SK-N-SH (cell line): Measurements from ENCODE around the gene LAMA4. TPM values are rescaled to one million over a fixed set of nuclear protein-coding genes. Genes with fewer than 3 reads are reported as not detected.
A peak's percentile ranks its signal among the peaks of the same experiment; 100 is the strongest.

Experiments
- CTCF ChIA-PET: fragments of 300-600, 350-600 bp; formaldehyde crosslinking; extraction: SDS; loops from one replicate; lab custom pipeline; 2021; lab: Yijun Ruan, JAX
- POLR2A ChIA-PET: fragments of 350-600 bp; sonication (Branson Sonifier 250); formaldehyde crosslinking; extraction: SDS; loops from one replicate; lab custom pipeline; 2020; ENCODE audit warnings: antibody characterized with exemption, inconsistent platforms; lab: Yijun Ruan, JAX
- DNase-seq: peaks from one replicate; pipeline ENCODE4 v3.0.0; 2012
- H2AFZ ChIP-seq: fragments of 200-600 bp; sonication (generic); 2 replicates; pipeline ENCODE4 v1.8.1; 2016; ENCODE audit warnings: antibody characterized with exemption, mild to moderate bottlenecking, low read depth
- H3F3A ChIP-seq: fragments of 200-600 bp; sonication (generic); replicated peaks from 2 replicates; pipeline ENCODE3; 2016; ENCODE audit warnings: antibody characterized with exemption, mild to moderate bottlenecking; ENCODE audit not compliant: insufficient read depth
- H3K27ac ChIP-seq, 2 experiments: fragments of 200-500 bp in 1 of 2; fragments of 200-600 bp in 1 of 2; sonication (Bioruptor generic) in 1 of 2; sonication (generic), shearing (Covaris generic) in 1 of 2; 2 replicates each; pipeline versions ENCODE4 v1.5.1 to v1.6.1; 2014 to 2016; ENCODE audit warnings: low read depth in 2 of 2, inconsistent platforms in 1 of 2, low read length in 1 of 2, mild to moderate bottlenecking in 1 of 2, mixed read lengths in 1 of 2
- H3K27me3 ChIP-seq: fragments of 200-600 bp; sonication (generic), shearing (Covaris generic); 2 replicates; pipeline ENCODE4 v1.6.1; 2016; ENCODE audit warnings: mixed run types; ENCODE audit not compliant: insufficient read depth
- H3K36me3 ChIP-seq, 2 experiments: fragments of 200-500 bp in 1 of 2; fragments of 200-600 bp in 1 of 2; sonication (Bioruptor generic) in 1 of 2; sonication (generic) in 1 of 2; replicated peaks in 1 of 2; 2 replicates each; pipeline versions ENCODE3 to v1.5.1; 2014 to 2016; ENCODE audit warnings: low read length in 1 of 2, mild to moderate bottlenecking in 1 of 2; ENCODE audit not compliant: insufficient read depth in 2 of 2, control insufficient read depth in 1 of 2
- H3K4me1 ChIP-seq, 2 experiments: fragments of 200-500 bp in 1 of 2; fragments of 200-600 bp in 1 of 2; sonication (Bioruptor generic) in 1 of 2; sonication (generic), shearing (Covaris generic) in 1 of 2; 2 replicates each; pipeline versions ENCODE4 v1.5.1 to v1.6.1; 2014 to 2016; ENCODE audit warnings: low read depth in 1 of 2, low read length in 1 of 2, mixed run types in 1 of 2; ENCODE audit not compliant: insufficient read depth in 2 of 2, control insufficient read depth in 1 of 2
- H3K4me2 ChIP-seq: fragments of 200-600 bp; sonication (generic), shearing (Covaris generic); 2 replicates; pipeline ENCODE4 v1.6.1; 2017; ENCODE audit warnings: mixed run types
- H3K4me3 ChIP-seq, 2 experiments: fragments of 200-500 bp in 1 of 2; fragments of 200-600 bp in 1 of 2; sonication (Bioruptor generic) in 1 of 2; sonication (generic), shearing (Covaris generic) in 1 of 2; 2 replicates each; pipeline versions ENCODE4 v1.5.1 to v1.8.1; 2014 to 2016; ENCODE audit warnings: low read depth in 2 of 2, inconsistent platforms in 1 of 2, low read length in 1 of 2, mild to moderate bottlenecking in 1 of 2, mixed read lengths in 1 of 2, moderate library complexity in 1 of 2
- H3K79me2 ChIP-seq: fragments of 200-600 bp; sonication (generic); 2 replicates; pipeline ENCODE4 v1.8.1; 2017; ENCODE audit warnings: mild to moderate bottlenecking; ENCODE audit not compliant: insufficient read depth
- H3K9ac ChIP-seq: fragments of 200-600 bp; sonication (generic); 2 replicates; pipeline ENCODE4 v1.6.1; 2017; ENCODE audit warnings: mixed run types
- H3K9me2 ChIP-seq: fragments of 200-600 bp; sonication (generic); 2 replicates; pipeline ENCODE4 v1.6.1; 2017; ENCODE audit warnings: mixed run types
- H3K9me3 ChIP-seq: fragments of 200-600 bp; sonication (generic); 2 replicates; pipeline ENCODE4 v1.6.1; 2017; ENCODE audit warnings: mixed run types, mild to moderate bottlenecking, moderate library complexity
- H4K20me1 ChIP-seq: fragments of 200-600 bp; sonication (generic); 2 replicates; pipeline ENCODE4 v1.6.1; 2017; ENCODE audit warnings: mild to moderate bottlenecking, mixed run types; ENCODE audit not compliant: insufficient read depth
- CHD2 ChIP-seq: fragments of 150-350 bp; IDR thresholded peaks from 2 replicates; pipeline ENCODE4 v1.6.1; 2018; ENCODE audit warnings: low read length; ENCODE audit not compliant: partially characterized antibody
- EZH2phosphoT487 ChIP-seq: fragments of 200-600 bp; sonication (generic); IDR thresholded peaks from 2 replicates; pipeline ENCODE4 v1.6.1; 2017; ENCODE audit warnings: low read depth, mixed run types, mild to moderate bottlenecking, antibody characterized with exemption, moderate library complexity, borderline replicate concordance
- FOSL2 ChIP-seq: IDR thresholded peaks from 2 replicates; pipeline ENCODE4 v1.4.0; 2012; ENCODE audit warnings: low read depth, mild to moderate bottlenecking, moderate library complexity, borderline replicate concordance
- GABPA ChIP-seq: IDR thresholded peaks from 2 replicates; pipeline ENCODE4 v1.4.0; 2012; ENCODE audit warnings: low read depth, mild to moderate bottlenecking
- JUND ChIP-seq: IDR thresholded peaks from 2 replicates; pipeline ENCODE4 v1.4.0; 2012
- MEF2A ChIP-seq: IDR thresholded peaks from 2 replicates; pipeline ENCODE4 v1.4.0; 2012; ENCODE audit warnings: low read depth, borderline replicate concordance
- NFIC ChIP-seq: IDR thresholded peaks from 2 replicates; pipeline ENCODE4 v1.4.0; 2012; ENCODE audit warnings: borderline replicate concordance
- RAD21 ChIP-seq: IDR thresholded peaks from 2 replicates; pipeline ENCODE4 v1.6.1; 2012; ENCODE audit warnings: mild to moderate bottlenecking, low read length
- REST ChIP-seq: IDR thresholded peaks from 2 replicates; pipeline ENCODE4 v1.6.1; 2012; ENCODE audit warnings: mild to moderate bottlenecking, low read depth, low read length, moderate library complexity
- RXRA ChIP-seq: IDR thresholded peaks from 2 replicates; pipeline ENCODE4 v1.4.0; 2012; ENCODE audit warnings: low read depth, mild to moderate bottlenecking, borderline replicate concordance
- SMC3 ChIP-seq: IDR thresholded peaks from 2 replicates; pipeline ENCODE4 v1.6.1; 2012; ENCODE audit warnings: low read depth, low read length, improper control_type of control experiment
- TAF1 ChIP-seq: IDR thresholded peaks from 2 replicates; pipeline ENCODE4 v1.6.1; 2012; ENCODE audit warnings: low read depth, mild to moderate bottlenecking, low read length, moderate library complexity, borderline replicate concordance
- USF2 ChIP-seq: fragments of 150-350 bp; IDR thresholded peaks from 2 replicates; pipeline ENCODE4 v1.6.1; 2017; ENCODE audit warnings: antibody characterized with exemption, low read length, low read depth, borderline replicate concordance
- ZBTB33 ChIP-seq: IDR thresholded peaks from 2 replicates; pipeline ENCODE4 v1.4.0; 2012; ENCODE audit warnings: low read depth, borderline replicate concordance
- WGBS: methylation state at CpG from one replicate; pipeline ENCODE4 v1.1.6; 2017; ENCODE audit warnings: low lambda C conversion rate; 5-methylcytosine and 5-hydroxymethylcytosine counted together
- polyA plus RNA-seq, 3 experiments: library from polyadenylated mRNA; depleted of rRNA; stranded (reverse); fragments of >200 nt; gene quantifications; 2 replicates each; pipeline ENCODE4 v1.2.3, GENCODE V29; 2012
- TF ChIP-seq, protein P1 (sequence below): fragments of 200-600 bp; sonication (generic); IDR thresholded peaks from 2 replicates; pipeline ENCODE4 v1.6.1; 2017; ENCODE audit warnings: antibody characterized with exemption, mild to moderate bottlenecking, moderate library complexity

Gene LAMA4
- polyA plus RNA-seq, 1 of the 3 experiments (the other 2 are of a cell fraction): 9.4 TPM

GRCh38 chr6:112291161-112291762 is 36.9 kb upstream of the LAMA4 start (continued):
- TF ChIP-seq USF2 (no peak), EZH2phosphoT487 (no peak), REST (no peak), TAF1 (no peak), CHD2 (no peak), MEF2A (no peak), RXRA (no peak), NFIC (no peak)

- Histone ChIP-seq H2AFZ (peak overlapping the region; percentile 64), H3K79me2 (no peaks in the 10 kb centered on the region), H3K27me3 (no peaks in the 10 kb centered on the region), H3K9me2 (no peaks in the 10 kb centered on the region), H3K27ac (peak overlapping the region; percentile 72 to 76), H3K36me3 (no peaks in the 10 kb centered on the region), H3F3A (peaks cover 4% of the 10 kb centered on the region), H3K9ac (no peak overlapping the region), H4K20me1 (no peaks in the 10 kb centered on the region), H3K4me3 (no peak overlapping the region), H3K4me2 (peak overlapping the region; percentile 23; the same call in 1 of the 2 replicates), H3K4me1 (peaks cover 0 to 18% of the 10 kb centered on the region in 2 experiments; a peak in 2 of 4 replicates), H3K9me3 (no peaks in the 10 kb centered on the region)
- 70% methylated on average over 4 of the region's 4 CpGs for WGBS
- POLR2A ChIA-PET: interaction anchor here (1.1 kb wide), 1 partner anchor 33 kb away, joined by 8 read pairs; no protein-coding TSS in a partner anchor
- CTCF ChIA-PET: interaction anchor here (0.5 to 6.6 kb wide), 8 partner anchors 12 to 843 kb away, joined by 3 to 44 read pairs (median 3); no protein-coding TSS in a partner anchor
- DNase-seq: no peak
- TF ChIP-seq JUND (no peak), REST (no peak), ZBTB33 (no peak), RAD21 (no peak), SMC3 (no peak), EZH2phosphoT487 (no peak), GABPA (no peak), FOSL2 (no peak)
- TF ChIP-seq, protein P1, sequence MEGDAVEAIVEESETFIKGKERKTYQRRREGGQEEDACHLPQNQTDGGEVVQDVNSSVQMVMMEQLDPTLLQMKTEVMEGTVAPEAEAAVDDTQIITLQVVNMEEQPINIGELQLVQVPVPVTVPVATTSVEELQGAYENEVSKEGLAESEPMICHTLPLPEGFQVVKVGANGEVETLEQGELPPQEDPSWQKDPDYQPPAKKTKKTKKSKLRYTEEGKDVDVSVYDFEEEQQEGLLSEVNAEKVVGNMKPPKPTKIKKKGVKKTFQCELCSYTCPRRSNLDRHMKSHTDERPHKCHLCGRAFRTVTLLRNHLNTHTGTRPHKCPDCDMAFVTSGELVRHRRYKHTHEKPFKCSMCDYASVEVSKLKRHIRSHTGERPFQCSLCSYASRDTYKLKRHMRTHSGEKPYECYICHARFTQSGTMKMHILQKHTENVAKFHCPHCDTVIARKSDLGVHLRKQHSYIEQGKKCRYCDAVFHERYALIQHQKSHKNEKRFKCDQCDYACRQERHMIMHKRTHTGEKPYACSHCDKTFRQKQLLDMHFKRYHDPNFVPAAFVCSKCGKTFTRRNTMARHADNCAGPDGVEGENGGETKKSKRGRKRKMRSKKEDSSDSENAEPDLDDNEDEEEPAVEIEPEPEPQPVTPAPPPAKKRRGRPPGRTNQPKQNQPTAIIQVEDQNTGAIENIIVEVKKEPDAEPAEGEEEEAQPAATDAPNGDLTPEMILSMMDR: no peak
Observed at GRCh38 chr6:112289038-112289566, 34.7 kb upstream of the LAMA4 start.
